Fibroblast of peridontal ligament (primary cell): Measurements from ENCODE around the gene OCIAD2.
"Not testable (repeated sequence)": the region's sequence is repeated elsewhere in the genome, so short reads cannot be mapped to it uniquely, and the experiment has no call there.

Experiments
- DNase-seq: peaks from one replicate; pipeline ENCODE4 v3.0.0-alpha.2; 2010; ENCODE audit errors: extremely low read depth

OCIAD2 gene

DNA sequence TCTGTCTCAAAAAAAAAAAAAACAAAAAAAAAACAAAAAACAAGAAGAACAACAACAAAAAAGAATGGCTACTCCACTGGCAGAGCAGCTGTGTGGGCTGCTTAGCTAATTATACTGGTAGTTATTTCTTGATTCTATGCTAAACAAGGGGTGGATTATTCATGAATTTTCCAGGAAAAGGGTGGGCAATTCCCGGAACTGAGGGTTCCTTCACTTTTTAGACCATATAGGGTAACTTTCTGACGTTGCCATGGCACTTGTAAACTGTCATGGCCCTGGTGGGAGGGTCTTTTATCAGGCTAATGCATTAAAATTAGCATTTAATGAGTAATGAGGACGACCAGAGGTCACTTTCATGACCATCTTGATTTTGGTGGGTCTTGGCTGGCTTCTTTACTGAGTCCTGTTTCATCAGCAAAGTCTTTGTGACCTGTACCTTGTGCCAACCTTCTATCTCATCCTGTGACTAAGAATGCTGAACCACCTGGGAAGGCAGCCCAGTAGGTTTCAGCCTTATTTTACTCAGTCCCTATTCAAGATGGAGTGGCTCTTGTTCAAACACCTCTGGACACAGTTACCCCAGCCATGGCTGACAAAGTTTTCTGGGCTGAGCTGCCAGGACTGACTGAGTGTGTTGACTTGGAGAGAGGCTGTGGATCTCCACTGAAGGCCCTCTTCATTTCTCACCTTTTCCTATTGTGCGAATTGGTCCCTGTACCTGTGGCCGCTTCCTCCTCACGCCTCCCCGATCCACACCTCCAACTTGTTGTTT is 1.3 kb upstream of the OCIAD2 start:
- no peak for DNase-seq

DNA sequence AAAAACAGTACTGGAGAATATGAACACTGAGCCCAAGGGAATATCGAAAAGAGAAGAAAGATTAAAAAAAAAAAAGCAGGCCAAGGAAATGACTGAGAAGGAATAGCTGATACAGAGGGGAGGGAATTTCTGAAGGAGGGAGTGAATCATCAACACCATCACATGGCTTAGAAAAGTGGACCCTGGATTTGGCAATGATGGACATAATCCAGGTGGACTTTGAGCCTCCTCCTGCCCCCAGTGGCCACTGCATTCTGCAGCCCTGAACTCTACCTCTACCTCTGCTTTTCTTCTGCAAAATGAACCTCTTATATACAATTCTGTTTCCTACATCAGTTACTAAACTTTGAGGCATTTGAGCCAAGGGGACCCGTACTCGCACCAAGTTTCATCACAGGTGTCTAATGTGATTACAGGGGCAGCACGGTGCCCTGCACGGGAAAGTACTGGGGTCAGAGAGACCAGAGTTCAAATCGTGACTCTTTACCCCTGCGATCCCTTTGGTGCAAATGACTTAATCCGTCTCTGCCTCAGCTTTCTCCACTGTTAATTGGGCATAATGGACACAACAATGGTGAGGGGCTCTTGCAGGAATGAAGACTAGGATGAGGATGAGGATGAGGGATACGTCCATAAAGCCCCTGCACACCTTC is 1.1 kb downstream of the OCIAD2 start:
- DNase-seq = peak; percentile 37

DNA sequence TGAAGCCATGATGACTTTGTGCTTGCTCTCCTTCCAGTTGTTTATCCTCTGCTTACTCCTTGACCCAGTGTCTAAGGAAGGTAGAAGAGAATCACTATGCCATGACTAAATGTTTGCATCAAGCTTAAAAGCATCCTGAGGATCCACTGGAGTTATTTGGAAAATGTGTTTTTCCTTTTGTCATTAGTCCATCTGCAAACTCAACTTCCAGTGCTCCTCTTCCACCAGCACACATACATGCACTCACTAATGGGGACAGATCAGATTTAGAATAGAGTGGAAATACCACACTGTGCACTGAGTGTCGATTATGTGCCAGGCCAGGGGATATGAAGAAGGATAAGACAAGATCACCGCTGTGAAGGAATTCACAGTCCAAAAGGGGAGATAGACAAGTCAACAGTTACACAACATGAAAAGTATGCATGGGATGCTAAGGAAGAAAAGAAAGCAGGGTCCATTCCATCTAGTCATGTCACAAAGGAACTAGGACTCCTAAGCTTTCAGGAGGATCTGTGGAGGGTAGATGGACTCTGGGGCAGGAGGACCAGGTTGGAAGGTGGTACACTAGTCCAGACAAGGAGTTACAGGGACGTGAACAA is 1.9 kb downstream of the OCIAD2 start:
- no peak for DNase-seq

DNA sequence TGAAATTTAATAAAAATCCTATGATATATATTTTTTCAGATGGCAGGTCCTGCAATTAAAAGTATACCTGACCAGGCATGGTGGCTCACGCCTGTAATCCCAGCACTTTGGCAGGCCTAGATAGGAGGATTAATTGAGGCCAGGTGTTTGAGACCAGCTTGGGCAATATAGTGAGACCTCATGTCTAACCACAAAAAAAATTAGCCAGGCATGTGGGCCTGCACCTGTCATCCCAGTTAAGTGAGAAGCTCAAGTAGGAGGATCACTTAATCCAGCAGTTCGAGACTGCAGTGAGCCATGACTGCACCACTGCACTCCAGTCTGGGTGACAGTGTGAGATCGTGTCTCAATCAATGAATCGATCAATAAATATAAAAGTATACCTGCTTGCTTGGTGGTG is 2.5 kb downstream of the OCIAD2 start:
- no peak for DNase-seq

DNA sequence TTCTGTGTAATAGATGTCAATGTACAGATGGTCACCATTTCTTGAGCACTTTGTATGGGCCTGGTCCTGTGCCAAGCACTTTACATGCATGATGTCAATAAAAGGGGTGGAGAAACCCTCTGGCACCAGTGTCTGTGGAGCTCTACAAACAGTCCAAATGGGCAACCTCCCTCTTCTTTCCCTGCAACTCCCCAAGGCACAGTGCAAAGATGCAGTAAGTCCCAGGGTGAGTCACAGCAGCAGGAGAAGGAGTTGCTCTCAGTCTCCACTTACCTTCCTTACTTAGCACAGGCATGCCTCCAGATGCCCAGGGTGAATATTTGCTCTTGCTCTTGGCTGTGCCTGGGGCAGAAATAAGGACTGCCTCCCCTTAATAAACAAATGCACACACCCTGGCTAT is 4.3 kb downstream of the OCIAD2 start:
- peak; percentile 51 for DNase-seq

DNA sequence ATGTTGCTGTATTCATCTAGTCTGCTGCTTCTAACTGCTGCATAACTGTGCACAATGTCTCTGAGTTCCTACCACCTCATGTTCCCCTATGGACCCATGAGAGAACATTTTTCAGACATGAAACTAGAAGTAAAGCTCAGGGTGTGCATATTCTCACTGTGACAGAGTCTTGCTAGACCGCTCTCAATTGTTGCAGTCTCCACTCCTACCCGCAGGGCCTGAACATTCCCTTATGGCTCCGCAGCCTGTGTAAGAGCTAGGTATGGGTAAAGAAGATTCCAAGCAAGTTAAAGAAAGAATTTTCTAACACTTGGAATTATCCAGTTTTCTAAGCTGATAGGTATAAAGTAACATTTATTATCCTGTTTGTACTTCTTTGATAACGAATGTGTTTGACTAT is 5.4 kb downstream of the OCIAD2 start:
- DNase-seq = no peak

DNA sequence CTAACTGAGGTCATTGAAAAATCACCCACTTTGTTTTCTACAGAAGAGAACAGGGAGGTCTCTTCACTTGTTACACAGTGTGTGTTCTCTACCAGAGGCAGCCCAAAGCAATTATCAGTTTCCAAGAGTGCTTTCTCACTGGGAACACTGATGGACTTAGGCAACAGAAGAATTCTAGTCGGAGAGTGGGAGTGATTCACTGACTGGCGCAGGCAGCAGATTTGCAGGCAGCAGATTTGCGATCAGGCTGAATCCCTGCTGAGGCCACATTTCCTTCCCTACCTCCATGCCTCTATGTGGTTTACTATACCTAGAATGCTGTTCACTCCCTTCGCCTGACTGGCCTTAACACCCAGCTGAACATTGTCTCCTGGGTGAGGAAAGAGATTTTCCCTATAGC is 6.6 kb downstream of the OCIAD2 start:
- DNase-seq = peak; percentile 47

DNA sequence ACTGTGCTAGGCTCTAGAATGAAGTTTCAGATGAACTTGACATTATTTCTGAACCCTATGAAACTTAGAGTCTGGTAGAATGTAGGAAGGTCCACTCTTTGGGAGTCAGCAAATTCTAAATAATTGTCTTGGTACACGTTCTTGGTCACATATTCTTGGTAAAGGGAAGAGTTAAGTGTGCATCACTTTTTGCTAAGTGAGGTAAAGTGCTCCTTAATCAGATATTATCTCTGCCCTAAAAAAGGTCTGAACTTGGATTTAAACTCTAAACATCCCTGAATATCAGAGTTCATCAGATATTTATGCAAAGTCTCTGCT is 7.2 kb downstream of the OCIAD2 start:
- DNase-seq = no peak

DNA sequence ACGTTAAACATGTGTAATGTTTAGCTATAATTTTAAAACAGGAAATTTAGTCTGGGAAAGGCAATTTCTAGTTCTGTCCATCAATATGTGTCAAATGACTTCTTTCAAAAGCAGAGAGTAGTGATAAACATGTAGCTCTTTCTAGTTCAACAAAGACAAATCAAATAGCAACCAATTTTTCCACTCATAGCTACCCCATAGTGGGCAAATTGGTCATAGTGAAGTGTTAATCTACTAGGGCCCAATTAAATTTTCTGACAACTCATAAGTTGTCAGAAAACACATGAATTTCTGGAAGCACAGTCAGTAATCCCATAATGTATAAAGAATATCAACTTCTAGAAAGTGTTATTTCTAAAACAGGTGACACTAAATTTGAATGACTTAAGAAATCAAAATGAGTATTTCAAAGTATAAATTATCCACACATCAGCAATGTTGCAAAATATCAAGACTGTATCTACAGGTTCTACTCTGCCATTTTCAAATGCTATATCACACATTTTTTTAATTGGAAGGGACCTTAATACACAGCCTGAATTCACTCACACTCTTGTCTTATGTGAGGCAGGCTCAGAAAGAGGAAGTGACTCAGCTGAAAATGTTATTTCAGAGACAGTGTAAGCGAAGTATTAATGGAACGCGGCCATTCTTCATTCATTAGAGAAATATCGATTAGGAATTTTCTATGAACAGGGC is 7.7 kb downstream of the OCIAD2 start:
- DNase-seq = no peak

DNA sequence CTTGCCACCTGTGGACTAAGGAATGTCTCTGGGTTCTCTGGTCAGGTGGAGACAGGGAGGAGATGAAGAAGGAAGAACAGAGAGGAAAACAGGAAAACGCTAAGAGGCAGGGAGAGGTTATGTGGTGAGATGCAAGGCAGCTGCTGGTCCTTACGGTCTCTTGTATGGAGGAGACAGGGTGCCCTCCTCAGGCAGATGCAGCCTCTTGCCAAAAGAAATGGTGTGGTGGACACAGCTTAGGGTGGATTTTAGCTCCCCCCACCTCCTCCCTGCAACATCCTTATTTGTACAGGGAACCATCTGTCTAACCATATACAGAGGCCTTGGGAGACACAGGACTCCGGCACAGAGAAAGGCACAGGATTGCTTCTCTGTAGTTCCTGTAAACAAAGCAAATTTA is 9.7 kb downstream of the OCIAD2 start:
- DNase-seq = no peak

DNA sequence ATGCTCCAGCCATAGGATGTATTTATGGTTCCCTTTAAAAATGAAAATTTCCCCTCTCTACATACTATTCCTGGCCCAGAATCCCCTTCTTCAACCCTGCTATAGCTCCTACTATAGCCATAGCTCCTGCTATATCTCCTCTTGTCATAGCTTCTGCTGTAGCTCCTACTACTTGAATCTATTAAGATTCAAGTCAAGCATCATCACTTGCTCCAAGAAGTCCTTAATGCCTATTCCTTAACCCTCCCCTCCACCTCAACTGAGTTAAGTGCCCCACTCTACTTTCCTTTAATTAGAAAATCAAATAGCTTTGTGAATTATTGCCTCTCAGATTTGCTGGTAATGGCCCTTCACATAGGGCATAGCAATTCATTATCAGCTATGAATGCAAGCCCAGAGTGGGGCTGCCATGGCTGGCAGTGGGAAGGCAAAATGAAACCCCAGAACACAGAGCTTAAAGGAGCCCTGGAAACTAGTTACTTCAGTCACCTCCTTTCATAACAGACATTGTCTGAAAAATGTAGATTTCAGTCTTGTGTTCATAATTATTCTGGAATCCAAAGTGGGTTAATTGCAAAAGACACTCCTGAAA is 15.4 kb downstream of the OCIAD2 start:
- no peak for DNase-seq

DNA sequence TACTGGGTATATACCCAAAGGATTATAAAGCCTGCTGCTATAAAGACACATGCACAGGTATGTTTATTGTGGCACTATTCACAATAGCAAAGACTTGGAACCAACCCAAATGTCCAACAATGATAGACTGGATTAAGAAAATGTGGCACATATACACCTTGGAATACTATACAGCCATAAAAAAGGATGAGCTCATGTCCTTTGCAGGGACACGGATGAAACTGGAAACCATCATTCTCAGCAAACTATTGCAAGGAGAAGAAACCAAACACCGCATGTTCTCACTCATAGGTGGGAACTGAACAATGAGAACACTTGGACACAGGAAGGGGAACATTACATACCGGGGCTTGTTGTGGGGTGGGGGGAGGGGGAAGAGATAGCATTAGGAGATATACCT is 16.8 kb downstream of the OCIAD2 start:
- DNase-seq = not testable (repeated sequence)

DNA sequence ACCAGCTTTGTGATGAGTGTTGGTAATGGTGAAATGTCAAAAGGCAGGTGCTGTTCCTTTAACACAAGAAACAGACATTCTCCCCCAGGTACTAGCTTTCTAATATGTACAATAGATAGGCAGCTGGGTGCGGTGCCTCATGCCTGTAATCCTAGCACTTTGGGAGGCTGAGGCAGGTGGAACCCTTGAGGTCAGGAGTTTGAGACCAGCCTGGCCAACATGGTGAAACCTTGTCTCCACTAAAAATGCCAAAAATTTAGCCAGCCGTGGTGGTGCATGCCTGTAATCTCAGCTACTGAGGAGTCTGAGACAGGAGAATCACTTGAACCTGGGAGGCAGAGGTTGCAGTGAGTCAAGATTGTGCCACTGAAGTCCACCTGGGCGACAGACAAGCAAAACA is 24.9 kb downstream of the OCIAD2 start:
- not testable (repeated sequence) for DNase-seq

DNA sequence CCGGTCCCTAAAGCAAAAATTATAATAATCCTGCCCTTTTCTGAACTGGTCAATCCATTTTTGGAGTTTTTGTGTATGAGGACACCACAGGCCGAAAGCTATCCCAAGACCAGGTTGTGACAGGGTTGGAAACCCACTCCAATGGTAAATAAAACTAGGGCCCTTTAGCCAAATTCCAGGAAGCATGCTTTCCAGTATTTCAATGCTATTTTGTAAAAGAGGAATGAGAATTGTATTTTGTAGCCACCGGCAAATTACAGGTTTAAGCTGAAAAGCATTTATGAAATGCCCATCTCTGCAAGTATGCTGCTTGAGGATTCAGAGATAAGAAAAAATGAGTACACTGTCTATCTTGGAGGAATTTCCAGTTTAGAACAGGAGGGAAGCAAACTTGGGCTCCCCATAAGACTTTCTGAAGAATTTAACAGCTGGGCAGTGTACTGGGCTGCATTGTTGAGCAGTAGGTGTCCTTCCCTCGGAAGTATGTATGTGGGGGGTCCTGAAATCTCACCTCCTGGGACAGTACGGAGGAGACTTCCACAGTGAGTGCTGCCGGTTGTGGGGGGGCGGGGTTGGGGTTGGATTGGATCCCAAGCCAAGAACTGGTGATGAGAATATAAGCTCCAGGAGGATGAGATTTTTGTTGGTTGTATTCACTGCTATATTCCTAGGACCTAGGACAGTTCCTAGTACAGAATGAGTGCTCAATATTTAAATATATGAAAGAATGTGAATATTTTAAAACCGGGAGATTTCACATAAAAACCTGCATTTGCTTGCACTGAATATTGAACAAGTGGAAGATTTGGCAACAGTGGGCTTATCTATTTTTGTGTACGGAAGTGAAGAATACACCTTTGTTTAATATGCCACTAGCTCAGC is 26.8 kb downstream of the OCIAD2 start:
- DNase-seq = no peak

DNA sequence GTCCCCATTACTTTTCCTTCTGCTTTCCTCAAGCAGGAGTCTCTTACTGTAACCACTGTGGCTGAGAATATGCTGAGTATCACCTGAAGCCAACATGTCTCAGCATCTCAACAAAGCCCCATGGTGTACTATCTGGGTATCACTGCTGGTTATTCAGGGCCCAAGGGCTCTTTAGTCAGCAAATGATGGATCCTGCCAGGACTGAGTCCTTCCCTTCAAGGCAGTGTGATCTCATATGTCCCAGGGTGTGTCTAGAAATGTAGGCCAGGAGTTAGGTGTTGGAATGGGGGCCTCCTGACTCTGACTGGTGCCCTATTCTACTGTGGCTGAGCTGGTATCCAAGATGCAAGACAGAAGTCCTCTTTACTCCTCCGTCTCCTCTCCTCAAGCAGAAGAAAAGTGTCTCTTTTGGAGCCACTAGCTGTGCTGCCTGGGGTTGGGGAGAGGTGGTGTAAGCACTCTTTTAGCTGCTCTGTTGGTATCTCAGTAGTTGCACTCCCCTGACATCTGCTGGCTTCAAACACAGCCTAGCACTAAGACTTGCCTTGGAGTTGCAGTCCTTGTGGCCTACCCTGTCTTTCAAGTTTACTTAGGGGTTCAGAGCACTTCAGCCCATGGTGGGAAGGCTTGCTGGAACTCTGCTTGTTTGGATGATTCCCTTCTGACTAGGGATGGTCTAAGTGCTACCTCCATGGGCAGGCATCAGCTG is 28.6 kb downstream of the OCIAD2 start:
- no peak for DNase-seq

DNA sequence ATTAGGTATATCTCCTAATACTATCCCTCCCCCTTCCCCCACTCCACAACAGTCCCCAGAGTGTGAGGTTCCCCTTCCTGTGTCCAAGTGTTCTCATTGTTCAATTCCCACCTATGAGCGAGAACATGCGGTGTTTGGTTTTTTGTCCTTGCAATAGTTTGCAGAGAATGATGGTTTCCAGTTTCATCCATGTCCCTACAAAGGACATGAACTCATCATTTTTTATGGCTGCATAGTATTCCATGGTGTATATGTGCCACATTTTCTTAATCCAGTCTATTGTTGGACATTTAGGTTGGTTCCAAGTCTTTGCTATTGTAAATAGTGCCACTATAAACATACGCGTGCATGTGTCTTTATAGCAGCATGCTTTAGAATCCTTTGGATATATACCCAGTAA is 41.9 kb downstream of the OCIAD2 start:
- not testable (repeated sequence) for DNase-seq

DNA sequence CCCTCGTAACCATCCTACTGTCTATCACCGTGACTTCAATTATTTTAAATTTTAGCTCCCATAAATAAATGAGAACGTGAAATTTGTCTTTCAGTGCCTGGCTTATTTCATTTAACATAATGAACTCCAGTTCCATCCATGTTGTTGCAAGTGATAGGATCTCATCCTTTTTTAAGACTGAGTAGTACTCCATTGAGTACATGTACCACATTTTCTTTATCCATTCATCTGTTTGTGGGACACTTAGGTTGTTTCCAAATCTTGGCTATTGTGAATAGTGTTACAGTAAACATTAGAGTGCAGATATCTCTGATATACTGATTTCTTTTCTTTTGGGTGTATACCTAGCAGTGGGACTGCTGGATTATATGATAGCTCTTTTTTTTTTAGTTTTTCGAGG is 42.8 kb downstream of the OCIAD2 start:
- DNase-seq = no peak

DNA sequence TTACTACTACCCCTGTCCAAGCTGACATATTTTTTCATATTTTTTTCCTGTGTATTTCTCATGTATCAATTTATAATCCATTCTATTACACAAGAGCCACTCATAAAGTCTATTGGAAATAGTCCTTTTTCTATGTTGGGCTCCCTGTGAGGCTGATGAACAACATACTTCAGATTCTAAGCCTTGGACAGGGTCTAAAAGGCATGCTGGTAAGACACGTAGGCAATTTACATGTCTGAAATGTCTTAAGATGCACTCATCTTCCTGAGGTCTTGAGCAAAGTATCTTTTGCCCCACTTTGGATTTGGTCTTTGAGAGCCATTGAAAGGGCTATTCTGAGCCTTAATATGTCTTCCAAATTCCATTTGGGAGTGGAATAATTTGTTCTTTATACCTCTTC is 43.9 kb downstream of the OCIAD2 start:
- no peak for DNase-seq

DNA sequence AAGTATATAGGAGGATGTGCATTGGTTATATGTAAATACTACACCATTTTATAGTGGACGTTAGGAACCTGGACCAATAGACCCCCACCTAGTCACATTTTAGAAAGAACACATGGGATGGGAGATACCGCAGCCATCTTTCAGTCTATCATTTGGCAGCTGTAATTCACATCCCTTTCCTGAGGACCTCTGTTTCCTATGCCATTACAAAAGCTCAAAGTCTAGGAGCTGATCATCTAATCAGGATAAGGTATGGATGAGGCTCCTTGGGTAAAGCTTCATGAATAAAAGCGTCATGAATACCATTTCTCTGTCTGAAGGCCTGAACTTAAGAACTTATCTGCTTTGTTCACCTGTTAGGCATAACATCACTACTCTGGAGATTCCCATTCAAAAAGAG is 44.5 kb downstream of the OCIAD2 start:
- DNase-seq = no peak

DNA sequence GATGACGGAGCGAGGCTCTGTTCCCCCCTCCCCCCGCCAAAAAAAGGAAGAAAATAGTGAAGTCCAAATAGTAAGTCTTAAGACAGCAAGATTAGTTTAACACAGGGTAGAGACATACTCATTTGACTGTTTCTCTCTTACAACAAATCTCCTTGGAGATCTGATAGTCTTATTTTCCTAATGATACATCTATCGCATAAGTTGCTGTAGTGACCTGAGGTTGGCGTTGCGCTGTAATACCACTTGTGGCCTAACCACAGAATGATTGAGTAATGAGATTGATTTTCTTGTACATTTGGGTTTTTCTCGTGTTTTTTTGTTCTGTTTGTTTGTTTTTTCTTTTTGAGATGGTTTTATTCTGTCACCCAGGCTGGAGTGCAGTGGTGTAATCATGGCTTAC is 48.4 kb downstream of the OCIAD2 start:
- peak; percentile 8 for DNase-seq

DNA sequence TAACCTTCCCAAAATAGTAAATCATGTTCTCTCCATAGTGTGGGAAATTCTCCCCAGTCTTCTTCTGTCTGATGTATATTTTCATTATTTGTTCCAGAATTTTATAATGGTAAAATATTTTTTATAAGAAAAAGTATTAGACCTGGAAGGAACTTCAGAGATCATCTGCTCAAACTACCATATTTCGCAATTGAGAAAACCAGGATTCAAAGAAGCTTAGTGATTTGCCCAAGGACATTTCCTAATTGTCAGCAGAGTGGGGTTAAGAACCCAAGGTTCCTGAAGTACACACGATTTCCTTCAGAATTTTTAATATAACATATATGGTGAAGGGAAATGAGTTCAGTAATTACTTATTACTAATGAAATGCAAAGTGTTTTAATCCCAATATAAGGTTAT is 51.6 kb downstream of the OCIAD2 start:
- DNase-seq = no peak
